Measurements from ENCODE around the gene PCNX1.

Gene PCNX1

GRCh38 chr14:70957710-70958109, 50.5 kb downstream of the PCNX1 start:
- no peak for TF ChIP-seq CTCF (IDR thresholded peaks at IDR 0.05; ENCODE audit: control insufficient read depth, extremely low read depth, insufficient read depth)
- no peak for DNase-seq (ENCODE audit: low read depth)
- no peak overlapping the region for H3K4me3 ChIP-seq (ENCODE audit: low read depth, low read length)

DNA sequence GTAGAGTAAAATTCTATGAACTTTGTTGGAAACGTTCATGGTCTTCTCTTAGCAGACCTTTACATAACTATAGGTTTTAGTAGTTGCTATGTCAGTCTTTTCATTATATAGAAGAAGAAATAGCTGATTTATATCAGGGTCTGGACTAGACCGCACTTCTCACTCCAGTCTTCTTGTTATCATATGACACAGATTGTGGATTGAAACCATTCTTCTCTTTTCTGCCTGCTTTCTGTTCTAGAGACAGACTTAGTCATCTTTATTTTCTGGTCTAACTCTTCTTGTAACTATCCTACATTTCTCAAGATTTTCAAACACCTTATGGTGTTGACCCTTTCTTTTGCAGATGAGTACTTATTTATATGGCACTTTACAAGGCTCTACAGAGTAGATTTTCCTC, 55.7 kb downstream of the PCNX1 start:
- H3K4me3 ChIP-seq (ENCODE audit: low read depth, low read length), result no peak overlapping the region
- no peak for DNase-seq (ENCODE audit: low read depth)
- no peak for TF ChIP-seq CTCF (IDR thresholded peaks at IDR 0.05; ENCODE audit: control insufficient read depth, extremely low read depth, insufficient read depth)

DNA sequence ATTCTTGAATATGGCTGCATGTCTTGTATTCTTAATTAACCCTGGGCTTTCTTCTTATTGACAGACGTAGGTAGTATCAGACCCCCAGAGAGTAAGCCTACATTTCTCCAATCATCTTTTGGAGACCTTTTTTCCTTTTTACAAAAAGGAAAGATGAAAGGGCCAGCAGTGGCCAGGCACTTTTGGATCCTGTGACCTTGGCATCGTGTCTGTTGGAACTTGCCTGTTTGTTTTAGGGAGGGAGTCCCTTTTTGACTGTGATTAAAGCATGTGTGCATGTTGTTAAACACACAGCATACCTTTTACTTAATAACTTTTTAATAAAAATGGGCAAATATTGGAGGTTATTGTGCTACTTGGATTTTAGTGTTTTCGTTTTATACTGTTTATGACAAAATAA, 57.2 kb downstream of the PCNX1 start:
- no peak for TF ChIP-seq CTCF (IDR thresholded peaks at IDR 0.05; ENCODE audit: control insufficient read depth, extremely low read depth, insufficient read depth)
- DNase-seq (ENCODE audit: low read depth), result no peak
- H3K4me3 ChIP-seq (ENCODE audit: low read depth, low read length), result no peak overlapping the region

DNA sequence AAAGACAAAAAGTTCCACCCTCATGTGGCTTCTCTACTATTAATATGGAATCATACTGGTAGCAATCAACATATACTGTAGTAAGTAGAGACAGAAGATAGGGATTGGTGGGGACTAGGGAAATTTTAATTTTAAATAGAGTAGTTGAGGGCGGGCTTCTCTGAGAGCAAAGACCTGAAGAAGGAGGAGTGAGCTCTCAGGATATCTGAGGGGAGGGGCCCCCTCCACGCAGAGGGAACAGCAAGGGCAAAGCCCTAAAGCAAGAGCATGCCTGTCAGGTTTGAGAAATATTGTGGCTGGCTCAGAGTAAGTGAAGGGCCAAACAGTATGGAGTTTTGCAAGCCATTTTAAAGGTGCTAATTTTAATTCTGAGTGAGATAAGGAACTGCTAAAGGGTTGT, 64.3 kb downstream of the PCNX1 start:
- no peak for DNase-seq (ENCODE audit: low read depth)
- TF ChIP-seq CTCF (IDR thresholded peaks at IDR 0.05; ENCODE audit: control insufficient read depth, extremely low read depth, insufficient read depth), result no peak

GRCh38 chr14:70972107-70972976, 65.1 kb downstream of the PCNX1 start:
- no peak overlapping the region for H3K4me3 ChIP-seq (ENCODE audit: low read depth, low read length)
- peak; percentile 75 for DNase-seq (ENCODE audit: low read depth)
- TF ChIP-seq CTCF (IDR thresholded peaks at IDR 0.05; ENCODE audit: control insufficient read depth, extremely low read depth, insufficient read depth), result peak; percentile 82

More for the DNA sequence above, 64.3 kb downstream of the PCNX1 start:
- H3K4me3 ChIP-seq (ENCODE audit: low read depth, low read length), result no peak overlapping the region

DNA sequence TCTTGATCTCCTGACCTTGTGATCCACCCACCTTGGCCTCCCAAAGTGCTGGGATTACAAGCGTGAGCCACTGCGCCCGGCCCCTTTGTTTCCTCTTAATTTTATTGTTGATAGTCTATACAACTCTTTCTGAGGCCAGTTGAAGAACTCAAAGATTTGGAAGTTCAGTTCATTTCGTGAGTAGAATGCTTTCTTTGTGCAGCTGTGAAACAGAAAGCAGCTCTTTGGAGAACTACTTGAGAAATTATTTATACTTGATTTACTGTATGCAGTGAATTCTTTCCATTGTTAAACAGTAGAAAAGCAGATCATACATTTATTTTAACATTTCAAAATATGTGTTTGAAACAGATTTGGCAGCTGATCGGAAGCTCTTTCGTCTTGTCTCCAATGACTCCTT, 69.3 kb downstream of the PCNX1 start:
- TF ChIP-seq CTCF (IDR thresholded peaks at IDR 0.05; ENCODE audit: control insufficient read depth, extremely low read depth, insufficient read depth), result no peak
- DNase-seq (ENCODE audit: low read depth), result no peak
- no peak overlapping the region for H3K4me3 ChIP-seq (ENCODE audit: low read depth, low read length)
